SK-N-MC (cell line): Measurements from ENCODE around the gene TGOLN2.

ENCODE experiments used
- EZH2 ChIP-seq: fragments of 200-600 bp; sonication (generic); IDR thresholded peaks from one replicate; pipeline ENCODE4 v1.6.1; 2017; ENCODE audit warnings: antibody characterized with exemption
- POLR2AphosphoS5 ChIP-seq: IDR thresholded peaks from 2 replicates; pipeline ENCODE4 v1.6.1; 2012; ENCODE audit warnings: mild to moderate bottlenecking, low read depth, low read length, borderline replicate concordance

DNA sequence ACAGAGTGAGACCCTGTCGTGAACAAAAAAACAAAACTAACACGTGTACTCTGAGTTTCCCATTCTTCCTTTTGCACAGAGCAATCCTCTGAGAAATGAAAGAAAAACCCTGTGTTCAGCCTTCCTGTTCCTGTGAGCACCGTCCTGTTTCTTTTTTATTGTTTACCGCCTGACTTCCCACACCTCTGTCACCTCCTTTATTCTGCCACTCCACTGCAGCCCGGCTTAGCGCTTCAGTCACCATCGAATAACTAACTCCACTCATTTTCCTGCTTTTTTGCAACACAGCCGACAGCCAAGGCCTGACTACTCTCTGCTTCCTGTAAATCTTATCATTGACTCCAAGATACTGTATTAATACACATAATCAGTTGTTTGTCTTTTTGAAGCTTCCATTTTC, 40.9 kb downstream of the TGOLN2 start:
- TF ChIP-seq EZH2 (no peak), POLR2AphosphoS5 (no peak)
